Activated CD8-positive, alpha-beta memory T cell treated with anti-CD3 and anti-CD28 coated beads for 4 hours (primary cell): ENCODE data around the gene FAM151B.
"Not testable (repeated sequence)": the region's sequence is repeated elsewhere in the genome, so short reads cannot be mapped to it uniquely, and the experiment has no call there.

Experiments used
- DNase-seq, 2 donors: peaks; one replicate each; pipeline ENCODE4 v3.0.0-alpha.2; 2020; ENCODE audit warnings: low read depth in 2 of 2

FAM151B gene

DNA sequence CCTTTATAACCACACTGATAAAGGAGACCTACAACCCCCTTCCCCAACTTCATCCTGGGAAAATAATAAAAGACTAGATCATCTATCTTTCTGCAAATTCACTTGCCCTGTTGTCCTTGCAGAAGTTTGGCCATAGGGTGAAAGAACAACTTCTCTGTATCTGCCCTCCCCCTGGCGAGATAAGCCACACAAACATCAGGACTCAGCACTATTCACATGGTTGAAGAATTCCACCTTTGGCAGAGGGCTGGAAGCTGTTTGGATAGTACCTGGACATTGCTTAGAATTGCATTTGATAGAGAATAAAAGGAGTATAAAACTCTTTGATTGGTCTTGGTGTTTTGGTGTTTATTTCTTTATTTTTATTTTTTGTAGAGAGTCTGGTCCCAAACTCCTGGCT lies 16.9 kb downstream of the FAM151B start:
- DNase-seq = no peak

DNA sequence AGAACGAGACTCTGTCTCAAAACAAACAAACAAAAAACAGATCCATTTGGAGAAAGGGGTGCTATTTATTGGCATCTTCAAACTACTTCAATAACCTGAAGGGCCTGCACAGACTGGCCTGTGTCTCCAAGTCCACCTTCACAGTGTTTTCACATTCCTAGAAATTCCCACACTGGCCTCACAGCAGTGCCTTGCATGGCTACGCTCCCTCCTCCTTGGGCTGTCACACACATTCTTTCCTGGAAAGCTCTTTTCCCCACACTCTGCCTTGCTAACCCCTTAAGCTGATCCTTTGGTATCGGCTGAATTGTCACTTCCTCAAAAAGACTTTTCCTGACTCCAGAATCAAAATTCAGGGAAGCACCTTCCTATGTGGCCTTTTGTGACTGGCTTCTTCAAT lies 19.8 kb downstream of the FAM151B start:
- DNase-seq = no peak

- DNase-seq = no peak
Measured at GRCh38 chr5:80508844-80509243, 20.9 kb downstream of the FAM151B start.

DNA sequence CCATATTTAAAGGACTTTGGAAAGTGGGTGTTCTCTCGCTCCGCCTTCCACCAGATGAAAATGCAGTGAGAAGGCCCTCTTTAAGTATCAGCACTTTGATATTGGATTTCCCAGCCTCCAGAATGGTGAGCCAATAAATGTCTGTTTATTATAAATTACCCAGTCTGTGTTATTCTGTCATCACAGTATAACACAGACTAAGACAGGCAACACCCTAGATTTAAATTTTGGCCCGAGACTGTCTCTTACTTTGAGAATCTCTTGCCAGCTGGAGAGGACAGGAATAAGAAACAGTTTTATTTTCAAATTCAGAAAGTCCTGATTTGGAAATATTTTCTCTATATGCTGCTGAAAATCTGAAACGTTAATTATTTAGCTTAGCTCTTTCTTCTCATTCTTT lies 21.5 kb downstream of the FAM151B start:
- DNase-seq = no peak

- DNase-seq = no peak
Measured at GRCh38 chr5:80516826-80517225, 28.9 kb downstream of the FAM151B start.

GRCh38 chr5:80540691-80541090 lies 52.8 kb downstream of the FAM151B start:
- no peak for DNase-seq

GRCh38 chr5:80541392-80541791 lies 53.5 kb downstream of the FAM151B start:
- DNase-seq = no peak

DNA sequence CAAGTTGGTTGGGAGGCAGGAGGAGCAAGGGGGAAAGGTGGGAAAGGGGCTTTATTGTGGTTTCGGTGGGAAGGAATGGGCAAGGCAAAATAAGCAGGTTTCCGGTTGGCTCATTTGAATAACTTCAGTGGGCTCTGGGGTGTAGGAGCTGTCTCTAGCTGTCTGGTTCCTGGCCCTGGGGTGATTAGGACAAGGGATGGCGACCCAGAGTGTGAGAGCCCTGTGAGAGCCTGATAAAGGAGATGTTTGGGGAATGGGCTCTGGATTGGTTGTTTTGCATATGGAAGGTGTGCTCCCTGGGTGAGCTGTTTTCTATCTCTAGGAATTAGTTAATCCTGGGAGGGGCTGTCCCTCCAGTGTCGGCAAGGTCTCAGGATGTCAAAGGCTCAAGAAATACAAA lies 66.7 kb downstream of the FAM151B start:
- no peak for DNase-seq

- DNase-seq = no peak
Measured at GRCh38 chr5:80555099-80555498, 67.2 kb downstream of the FAM151B start.

GRCh38 chr5:80559244-80559643 lies 71.3 kb downstream of the FAM151B start:
- DNase-seq = no peak

DNA sequence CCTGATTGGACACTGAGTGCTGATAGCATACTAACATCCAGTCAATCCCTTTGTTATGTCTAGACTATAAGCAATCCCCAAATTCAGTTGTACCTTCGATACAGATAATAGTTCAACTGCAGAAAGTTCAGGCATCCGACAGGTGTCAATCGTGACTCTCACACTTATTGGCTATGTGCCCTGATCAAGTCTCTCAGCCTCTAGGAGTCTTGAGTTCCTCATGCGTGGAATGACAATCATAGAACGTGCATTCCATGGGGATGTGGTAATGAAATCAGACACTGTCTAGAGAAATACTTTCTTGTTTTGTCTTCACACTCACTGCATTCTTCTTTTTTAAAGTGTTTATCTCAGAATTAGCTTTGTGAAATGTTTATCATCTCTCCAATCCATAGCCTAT lies 77.4 kb downstream of the FAM151B start:
- DNase-seq = no peak

GRCh38 chr5:80566711-80567259 lies 78.9 kb downstream of the FAM151B start:
- no peak for DNase-seq

GRCh38 chr5:80568251-80568650 lies 80.4 kb downstream of the FAM151B start:
- DNase-seq = no peak

- no peak for DNase-seq
Measured at GRCh38 chr5:80569086-80569960, 81.4 kb downstream of the FAM151B start.

GRCh38 chr5:80569961-80570786 lies 82.3 kb downstream of the FAM151B start, which contains the start of gene ANKRD34B:
Gene ANKRD34B (minus strand): TSS chr5:80570280. CDS start chr5:80560019, 10,261 bp downstream.
- DNase-seq = no peak

DNA sequence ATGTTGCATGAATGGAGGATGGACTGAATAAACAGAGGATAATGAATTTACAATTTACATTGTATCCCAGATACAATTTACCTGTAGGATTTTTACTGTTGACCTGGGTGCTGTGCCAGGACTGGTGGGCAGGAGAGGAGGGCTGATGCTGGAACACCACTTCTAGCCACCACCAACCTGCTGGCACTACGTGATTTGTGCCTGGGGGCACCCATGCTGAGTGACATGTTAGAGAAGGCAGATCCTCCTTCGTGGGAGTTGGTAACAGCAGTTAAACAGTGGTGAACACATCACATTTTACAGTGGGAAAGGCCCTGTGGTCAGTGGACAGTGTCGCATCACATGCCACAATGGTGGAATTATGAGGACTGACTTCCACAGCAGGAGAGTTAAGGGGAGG lies 85.2 kb downstream of the FAM151B start:
- no peak for DNase-seq

- DNase-seq = no peak
Measured at GRCh38 chr5:80576383-80576782, 88.5 kb downstream of the FAM151B start.

GRCh38 chr5:80577707-80578106 lies 89.8 kb downstream of the FAM151B start:
- no peak for DNase-seq

- DNase-seq = no peak
Measured at GRCh38 chr5:80579050-80579449, 91.2 kb downstream of the FAM151B start.

- not testable (repeated sequence) for DNase-seq
Measured at GRCh38 chr5:80580291-80580690, 92.4 kb downstream of the FAM151B start.

GRCh38 chr5:80584770-80585169 lies 96.9 kb downstream of the FAM151B start:
- no peak for DNase-seq

- no peak for DNase-seq
Measured at GRCh38 chr5:80588858-80589540, 101.1 kb downstream of the FAM151B start.
